Hepatocyte (in vitro differentiated cells): Measurements from ENCODE around the gene ALDH1A3.

Experiments
- CTCF ChIP-seq: fragments of 200-600 bp; sonication (generic); IDR thresholded peaks from 2 replicates; pipeline ENCODE4 v1.5.1; 2016; ENCODE audit warnings: antibody characterized with exemption, mild to moderate bottlenecking; ENCODE audit not compliant: poor library complexity
- EZH2phosphoT487 ChIP-seq: fragments of 200-600 bp; sonication (generic); IDR thresholded peaks from one replicate; pipeline ENCODE4 v1.6.1; 2018; ENCODE audit warnings: antibody characterized with exemption, mild to moderate bottlenecking, low read depth, moderate library complexity; ENCODE audit not compliant: unreplicated experiment, severe bottlenecking

DNA sequence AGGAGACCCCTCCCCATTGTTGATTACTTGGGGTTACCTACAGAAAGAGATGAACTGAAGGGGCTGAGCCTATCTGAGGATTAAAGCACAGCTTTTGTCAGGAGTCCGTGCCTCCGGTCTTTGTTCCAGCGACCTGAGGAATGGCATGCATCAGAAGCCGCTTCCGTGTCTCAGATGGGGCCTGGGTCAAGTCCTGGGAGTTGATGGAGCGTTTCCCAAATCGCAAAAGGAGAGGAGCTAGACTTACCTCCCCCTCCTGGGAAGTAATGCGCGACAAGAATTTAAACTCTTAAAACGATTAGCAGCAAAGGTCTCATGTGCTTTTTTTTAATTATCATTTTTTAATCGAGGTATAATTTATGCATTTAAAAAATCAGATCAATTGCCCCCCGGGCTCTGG, 983 bp upstream of the ALDH1A3 start:
- TF ChIP-seq CTCF (no peak), EZH2phosphoT487 (no peak)
